Measurements from ENCODE around the gene STARD3NL.

GRCh38 chr7:38262545-38262944 is 84.5 kb downstream of the STARD3NL start:
- TF ChIP-seq POLR2A (IDR thresholded peaks at IDR 0.05; ENCODE audit: low read length) (no peak), GATA1 (IDR thresholded peaks at IDR 0.05; ENCODE audit: low read depth, low read length) (no peak)

Data from erythroblast (primary cell).